Measurements from ENCODE around the gene ZBTB9.
A peak's percentile ranks its signal among the peaks of the same experiment; 100 is the strongest.

Gene ZBTB9

DNA sequence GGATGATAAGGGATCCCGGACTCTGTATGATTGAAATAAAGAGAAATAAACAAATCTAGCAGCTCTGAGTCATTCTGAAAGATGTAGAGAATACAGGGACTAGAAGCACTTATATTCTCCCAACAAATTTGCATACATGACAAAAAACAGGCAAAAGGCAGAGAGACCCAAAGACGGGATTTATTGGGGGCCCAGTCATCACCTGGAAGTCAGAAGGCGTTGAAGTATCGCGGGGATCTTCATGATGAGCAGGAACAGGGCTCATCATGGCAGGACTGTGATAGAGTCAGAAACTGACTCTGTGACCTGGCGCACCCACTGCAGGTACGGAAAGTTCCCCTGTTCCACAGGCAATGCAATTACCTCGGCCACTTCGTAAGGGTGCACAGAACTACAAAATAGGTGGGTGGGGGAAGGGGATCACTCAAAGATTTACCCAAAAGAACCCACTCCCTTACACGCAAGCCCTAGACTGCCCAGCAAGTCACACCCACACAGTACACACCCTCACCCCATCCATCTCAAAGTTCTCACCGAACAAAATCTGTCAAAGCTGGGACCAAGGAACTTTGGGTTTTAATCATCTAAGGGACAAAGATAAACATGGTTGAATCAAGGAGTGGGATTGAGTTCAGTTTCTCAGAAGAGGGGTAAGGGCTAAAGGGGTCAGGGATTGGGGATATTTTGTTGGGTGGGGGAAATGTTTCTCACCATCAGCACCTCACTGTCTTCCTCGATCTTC, 37.8 kb upstream of the ZBTB9 start:
- Mint-ChIP-seq H3K27me3 (no peaks in the 10 kb centered on the region), H3K4me3 (peak overlapping the region; percentile 94 to 96), H3K27ac (peak overlapping the region; percentile 89 to 99), H3K4me1 (peaks cover 78% of the 10 kb centered on the region), H3K9me3 (no peaks in the 10 kb centered on the region)
- DNase-seq (peak in 1 of 2 donors; percentile 67), ATAC-seq (peak; percentile 2)

GRCh38 chr6:33417128-33417902, 37.1 kb upstream of the ZBTB9 start:
- DNase-seq: peak in 1 of 2 donors; percentile 43
- Mint-ChIP-seq H3K27me3 (no peaks in the 10 kb centered on the region), H3K27ac (peak overlapping the region; percentile 96 to 99), H3K4me1 (peaks cover 76% of the 10 kb centered on the region), H3K9me3 (no peaks in the 10 kb centered on the region), H3K4me3 (peak overlapping the region; percentile 94 to 96)
- no peak for ATAC-seq

GRCh38 chr6:33417903-33418689, 36.3 kb upstream of the ZBTB9 start, which contains the start of gene CUTA:
CUTA (minus strand) TSS chr6:33418107; CDS start chr6:33418000, 107 bp downstream.
- Mint-ChIP-seq H3K4me3 (peak within 1 kb of the TSS; percentile 94 to 96), H3K4me1 (peaks cover 68% of the 10 kb centered on the region), H3K9me3 (no peaks in the 10 kb centered on the region), H3K27me3 (no peaks in the 10 kb centered on the region), H3K27ac (peak within 1 kb of the TSS; percentile 97 to 99)
- DNase-seq (peak; percentile 98 to 100), ATAC-seq (peak; percentile 85)

- peak; percentile 34 for ATAC-seq
- peaks cover 68% of the 10 kb centered on the region for H3K4me1 Mint-ChIP-seq
- H3K27me3 Mint-ChIP-seq: no peaks in the 10 kb centered on the region
Measured at GRCh38 chr6:33418690-33419291, 35.6 kb upstream of the ZBTB9 start.

DNA sequence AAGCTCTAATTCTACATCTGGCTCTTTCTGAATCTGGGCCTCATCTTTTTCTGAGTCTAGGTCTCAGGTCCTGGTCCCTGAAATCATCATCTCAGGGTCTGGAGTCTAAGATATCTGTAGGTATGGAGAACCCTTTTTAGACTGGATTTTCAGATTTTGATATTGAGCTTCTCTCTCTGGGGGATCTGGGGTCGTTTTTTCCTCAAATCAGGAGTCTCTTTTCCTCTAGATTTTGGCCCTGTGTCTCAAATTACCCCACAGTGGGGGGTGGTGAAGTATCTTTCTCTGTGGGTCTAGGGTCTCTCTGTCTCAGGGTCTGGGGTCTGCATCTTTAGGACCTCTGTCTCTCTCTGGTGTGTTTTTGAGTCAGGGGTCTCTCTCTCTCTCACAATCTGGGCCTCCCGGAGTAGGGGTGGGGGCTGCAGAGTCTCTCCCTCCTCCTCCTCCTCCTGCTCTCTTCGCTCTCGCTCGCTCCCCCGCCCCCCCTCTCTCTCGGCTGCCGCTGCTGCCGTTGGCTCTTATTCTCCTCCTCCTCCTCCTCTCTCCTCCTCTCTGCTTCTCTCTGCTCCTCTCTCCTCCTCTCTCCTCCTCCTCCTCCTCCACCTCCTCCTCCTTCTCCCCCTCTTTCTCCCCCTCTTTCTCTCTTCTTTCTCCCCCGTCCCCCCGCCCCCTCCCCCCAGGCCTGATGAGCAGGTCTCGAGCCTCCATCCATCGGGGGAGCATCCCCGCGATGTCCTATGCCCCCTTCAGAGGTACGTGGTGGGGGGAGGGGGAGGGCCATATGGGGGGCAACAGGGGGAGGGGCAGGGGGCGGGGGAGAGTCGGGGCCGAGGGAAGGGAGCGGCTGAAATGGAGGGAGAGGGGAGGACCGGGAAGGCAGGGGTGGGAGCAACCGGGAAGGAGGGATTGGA, 34.5 kb upstream of the ZBTB9 start, which contains the start of gene SYNGAP1:
SYNGAP1 (plus strand) TSS at position 486 of the 911 bp plus-strand sequence; CDS start at position 686, 200 bp downstream.
- H3K4me3 Mint-ChIP-seq: peak within 1 kb of the TSS; percentile 94 to 96
- no peak for ATAC-seq
- peaks cover 68% of the 10 kb centered on the region for H3K4me1 Mint-ChIP-seq
- no peak for DNase-seq
- H3K27me3 Mint-ChIP-seq: no peaks in the 10 kb centered on the region
- peak within 1 kb of the TSS; percentile 97 to 99 for H3K27ac Mint-ChIP-seq
- H3K9me3 Mint-ChIP-seq: peaks cover 0 to 9% of the 10 kb centered on the region in 2 donors

More at GRCh38 chr6:33418690-33419291, 35.6 kb upstream of the ZBTB9 start:
- peak; percentile 48 to 86 for DNase-seq
- Mint-ChIP-seq H3K4me3 (peak overlapping the region; percentile 94 to 96), H3K9me3 (peaks cover 0 to 5% of the 10 kb centered on the region in 2 donors), H3K27ac (peak overlapping the region; percentile 97 to 99)

DNA sequence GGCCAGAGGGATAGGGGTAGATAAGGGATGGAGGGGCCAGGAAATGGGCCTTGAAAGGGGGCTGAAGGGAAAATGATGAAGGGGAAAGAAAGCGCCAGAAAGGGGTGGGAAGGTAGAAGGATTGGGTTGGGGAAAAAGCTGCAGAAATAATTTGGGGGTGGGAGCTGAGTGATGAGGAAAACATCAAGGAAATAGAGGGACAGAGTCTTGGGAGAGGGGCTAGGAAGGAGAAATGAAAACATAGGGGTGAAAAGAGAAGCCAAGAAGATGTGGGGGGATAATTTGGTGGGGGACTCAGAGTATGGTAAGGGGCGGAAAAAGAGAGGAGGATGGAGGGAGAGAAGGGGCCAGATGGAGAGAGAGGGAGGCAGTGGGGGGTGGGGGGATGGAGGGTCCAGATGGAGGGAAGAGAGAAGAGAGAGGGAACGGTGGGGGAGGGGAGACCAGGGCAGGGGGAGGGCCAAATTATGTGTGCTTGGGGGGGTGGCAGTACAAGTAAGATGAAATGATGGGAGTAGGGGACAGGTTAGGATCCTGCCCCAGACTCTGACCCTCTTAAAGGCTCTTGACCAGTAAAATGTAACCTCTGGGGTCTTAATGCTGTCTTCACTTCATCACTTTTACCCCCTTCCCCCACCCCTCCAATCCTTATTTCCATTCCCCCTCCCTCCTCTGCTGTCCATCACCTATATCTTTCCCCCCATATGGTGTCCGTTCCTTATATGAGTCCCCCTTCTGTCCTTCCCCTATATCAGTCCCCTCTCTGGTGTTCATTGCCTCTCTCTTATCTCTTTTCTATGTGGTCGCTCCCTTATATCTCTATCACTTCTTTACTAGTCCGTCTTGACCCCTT, 33.7 kb upstream of the ZBTB9 start:
- DNase-seq: no peak
- no peaks in the 10 kb centered on the region for H3K27me3 Mint-ChIP-seq
- H3K9me3 Mint-ChIP-seq: peaks cover 0 to 9% of the 10 kb centered on the region in 2 donors
- peak overlapping the region; percentile 61 to 75 for H3K4me3 Mint-ChIP-seq
- no peak for ATAC-seq
- H3K27ac Mint-ChIP-seq: no peak overlapping the region
- peaks cover 65% of the 10 kb centered on the region for H3K4me1 Mint-ChIP-seq

DNA sequence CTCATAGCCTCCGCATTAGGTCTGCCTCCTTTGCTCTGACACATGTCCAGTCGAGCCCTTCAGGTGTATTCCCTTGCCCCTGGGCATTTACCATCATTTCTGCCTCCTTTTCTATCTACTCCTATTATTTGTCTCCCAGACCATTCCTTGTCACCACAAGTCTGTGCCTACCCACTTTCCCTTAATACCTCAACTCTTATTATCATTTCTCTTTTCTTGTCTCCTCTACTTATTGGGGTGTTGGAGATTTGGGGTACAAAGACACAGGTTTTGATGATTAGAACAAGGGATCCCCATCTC, 33.1 kb upstream of the ZBTB9 start:
- H3K4me3 Mint-ChIP-seq: peak overlapping the region; percentile 49 to 75
- ATAC-seq (no peak), DNase-seq (no peak)
- H3K4me1 Mint-ChIP-seq: peaks cover 60% of the 10 kb centered on the region
- H3K9me3 Mint-ChIP-seq: peaks cover 0 to 9% of the 10 kb centered on the region in 2 donors
- H3K27me3 Mint-ChIP-seq: no peaks in the 10 kb centered on the region
- H3K27ac Mint-ChIP-seq: no peak overlapping the region

DNA sequence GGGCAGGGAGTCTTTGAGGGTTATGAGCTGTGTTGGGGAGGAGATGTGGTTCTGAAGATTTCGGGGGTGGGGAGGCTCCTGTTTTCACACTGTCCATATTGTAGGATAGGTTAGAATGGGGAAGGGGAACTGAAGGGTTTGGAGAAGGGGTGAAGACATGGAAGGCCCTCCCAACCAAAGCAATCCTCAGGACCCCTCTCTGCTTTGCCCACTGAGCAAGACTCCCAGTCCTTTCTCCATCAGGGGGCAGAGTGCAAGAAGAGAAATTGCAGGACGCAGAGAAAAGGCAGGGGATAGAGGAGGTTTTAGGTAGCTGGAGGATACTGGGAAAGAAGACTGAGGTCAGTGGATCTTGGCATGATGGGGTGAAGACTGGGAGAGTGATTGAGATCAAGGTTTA, 30.6 kb upstream of the ZBTB9 start:
- Mint-ChIP-seq H3K27ac (no peak overlapping the region), H3K9me3 (peaks cover 0 to 9% of the 10 kb centered on the region in 2 donors), H3K27me3 (no peaks in the 10 kb centered on the region), H3K4me1 (peaks cover 60% of the 10 kb centered on the region), H3K4me3 (peak overlapping the region in 1 of 2 donors; percentile 96)
- ATAC-seq (no peak), DNase-seq (no peak)

GRCh38 chr6:33424855-33425667, 29.3 kb upstream of the ZBTB9 start:
- ATAC-seq (no peak), DNase-seq (no peak)
- peak overlapping the region; percentile 60 to 79 for H3K27ac Mint-ChIP-seq
- H3K4me3 Mint-ChIP-seq: peak overlapping the region; percentile 83 to 96
- no peaks in the 10 kb centered on the region for H3K27me3 Mint-ChIP-seq
- peaks cover 62% of the 10 kb centered on the region for H3K4me1 Mint-ChIP-seq
- peaks cover 0 to 9% of the 10 kb centered on the region in 2 donors for H3K9me3 Mint-ChIP-seq

- peak overlapping the region; percentile 83 to 96 for H3K4me3 Mint-ChIP-seq
- peaks cover 70% of the 10 kb centered on the region for H3K4me1 Mint-ChIP-seq
- no peaks in the 10 kb centered on the region for H3K27me3 Mint-ChIP-seq
- peaks cover 0 to 9% of the 10 kb centered on the region in 2 donors for H3K9me3 Mint-ChIP-seq
- DNase-seq (peak; percentile 80 to 88), ATAC-seq (peak; percentile 78)
- peak overlapping the region; percentile 52 to 67 for H3K27ac Mint-ChIP-seq
Measured at GRCh38 chr6:33425668-33426577, 28.5 kb upstream of the ZBTB9 start.

DNA sequence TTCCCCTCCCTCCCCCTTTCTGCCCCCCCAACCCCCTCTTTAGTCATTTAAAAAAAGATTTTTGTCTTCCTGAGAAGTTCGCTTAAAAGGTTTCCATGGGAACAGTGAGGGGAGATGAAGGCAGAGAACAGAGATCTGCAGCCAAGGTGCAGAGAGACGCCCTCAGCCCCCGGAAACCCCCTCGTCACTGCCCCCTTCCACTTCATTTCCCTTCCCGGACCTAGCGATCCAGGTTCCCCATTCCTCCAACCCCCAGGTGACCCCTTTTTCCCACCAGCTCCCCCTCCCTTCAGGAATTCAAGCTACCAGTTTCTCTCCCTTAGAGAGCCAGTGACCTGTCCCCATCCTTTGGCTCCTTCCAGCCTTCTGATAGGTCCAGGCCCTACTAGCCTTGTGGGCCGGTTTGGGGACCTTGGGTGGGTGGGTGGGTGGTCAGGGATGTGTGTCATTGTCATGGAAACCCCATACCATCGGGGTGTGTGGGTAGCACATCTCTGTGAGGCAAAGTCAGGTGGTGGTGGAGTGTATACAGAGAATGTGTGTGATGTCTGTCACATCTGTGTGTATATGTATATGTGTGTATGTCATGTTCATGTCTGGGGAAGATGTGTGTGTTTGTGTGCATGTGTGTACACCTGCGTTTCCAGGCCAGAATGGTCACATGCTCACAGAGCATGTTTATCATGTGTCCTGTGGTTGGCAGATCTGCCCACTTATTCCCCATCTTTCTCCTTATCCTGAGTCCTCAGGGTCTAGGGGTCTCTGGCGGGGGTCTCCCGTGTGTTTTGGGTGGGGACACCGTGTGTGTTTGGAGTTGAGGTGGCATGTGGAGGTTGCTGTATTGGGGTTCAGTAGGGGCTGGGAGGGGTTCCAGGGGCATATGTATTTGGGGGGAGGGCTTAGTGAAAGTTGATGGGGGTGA, 27.5 kb upstream of the ZBTB9 start:
- ATAC-seq (peak; percentile 31), DNase-seq (peak in 1 of 2 donors; percentile 35)
- peaks cover 0 to 9% of the 10 kb centered on the region in 2 donors for H3K9me3 Mint-ChIP-seq
- peak overlapping the region; percentile 80 to 94 for H3K27ac Mint-ChIP-seq
- peak overlapping the region; percentile 83 to 96 for H3K4me3 Mint-ChIP-seq
- H3K4me1 Mint-ChIP-seq: peaks cover 70% of the 10 kb centered on the region
- no peaks in the 10 kb centered on the region for H3K27me3 Mint-ChIP-seq

All from stimulated activated naive CD8-positive, alpha-beta T cell treated with anti-CD3 and anti-CD28 coated beads, Interleukin-15, amount 100 ng/mL, for 72 hours (primary cell).